Subcutaneous adipose tissue (tissue), 4 donors: ENCODE data around the gene MXD3. TPM values are rescaled to one million over a fixed set of nuclear protein-coding genes. Genes with fewer than 3 reads are reported as not detected.

ENCODE experiments used
- CTCF ChIP-seq: fragments of 450-650 bp; IDR thresholded peaks from one replicate; pipeline ENCODE4 v1.5.1; 2016; ENCODE audit warnings: low read depth, mild to moderate bottlenecking, control low read depth, antibody characterized with exemption, moderate library complexity
- total RNA-seq, 4 donors: library from RNA; depleted of rRNA; stranded (reverse); fragments of >200 nt; gene quantifications; one replicate each; pipeline ENCODE4 v1.1.0, GENCODE V29; 2016

The MXD3 gene
- total RNA-seq, 4 donors from 2014 or later = 0.82 to 13.0 (median 6.7) TPM

- TF ChIP-seq CTCF = no peak
Observed at GRCh38 chr5:177338251-177339106, 26.8 kb upstream of the MXD3 start.

DNA sequence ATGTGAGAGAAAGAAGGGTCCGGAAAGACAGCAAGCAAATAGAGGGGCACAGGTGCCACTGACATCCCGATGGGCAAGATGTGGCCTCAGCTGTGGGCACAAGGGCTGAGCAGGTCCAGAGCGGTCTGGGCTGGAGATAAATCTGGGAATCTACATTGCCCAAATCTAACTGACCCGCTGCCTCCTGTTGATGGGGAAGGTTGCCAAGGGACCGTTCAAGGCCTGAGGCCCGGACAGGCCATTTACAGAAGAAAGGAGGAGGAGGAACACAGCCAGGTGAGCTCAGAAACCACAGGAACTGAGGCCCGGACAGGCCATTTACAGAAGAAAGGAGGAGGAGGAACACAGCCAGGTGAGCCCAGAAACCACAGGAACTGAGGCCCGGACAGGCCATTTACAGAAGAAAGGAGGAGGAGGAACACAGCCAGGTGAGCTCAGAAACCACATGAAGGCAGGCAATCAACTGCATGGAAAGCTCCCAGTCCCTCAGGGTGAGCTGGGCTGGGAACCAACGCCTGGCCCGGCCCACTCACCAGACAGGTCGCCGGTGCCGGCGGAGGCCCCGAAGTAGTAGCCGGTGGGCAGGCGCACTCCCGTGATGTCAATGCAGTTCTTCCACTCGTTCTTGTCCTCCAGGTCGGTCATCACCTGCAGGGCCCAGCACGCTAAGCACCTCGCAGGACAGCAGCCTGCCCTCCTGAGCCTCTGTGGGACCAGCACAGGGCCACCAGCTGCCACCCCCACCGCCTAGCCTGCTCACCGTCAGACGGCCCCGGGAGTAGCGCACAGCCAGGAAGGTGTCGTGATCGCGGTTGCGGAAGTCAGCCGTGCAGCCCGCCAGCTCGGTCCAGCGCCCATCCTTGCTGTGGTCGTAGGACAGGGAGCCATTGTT, 25.2 kb upstream of the MXD3 start:
- no peak for TF ChIP-seq CTCF

DNA sequence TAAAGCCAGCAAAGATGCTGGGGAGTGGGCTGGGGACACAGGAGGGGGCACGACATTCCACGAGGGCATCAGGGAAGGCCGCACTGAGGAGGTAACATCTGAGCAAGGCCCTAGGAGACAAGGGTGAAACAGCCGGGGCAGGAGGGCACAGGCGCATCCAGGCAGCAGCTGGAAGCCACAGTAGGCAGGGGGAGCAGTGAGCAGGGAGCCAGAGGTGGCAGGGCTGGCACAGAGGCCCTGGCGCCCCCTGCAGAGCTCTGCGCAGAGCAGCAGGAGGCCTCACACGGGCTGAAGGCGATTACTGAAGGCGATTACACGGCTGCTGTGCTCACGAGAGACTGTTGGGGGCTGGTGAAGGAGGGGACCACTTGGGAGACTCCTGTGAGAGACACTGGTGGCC, 24.4 kb upstream of the MXD3 start:
- no peak for TF ChIP-seq CTCF

- no peak for TF ChIP-seq CTCF
Observed at GRCh38 chr5:177335701-177336065, 24.0 kb upstream of the MXD3 start.

DNA sequence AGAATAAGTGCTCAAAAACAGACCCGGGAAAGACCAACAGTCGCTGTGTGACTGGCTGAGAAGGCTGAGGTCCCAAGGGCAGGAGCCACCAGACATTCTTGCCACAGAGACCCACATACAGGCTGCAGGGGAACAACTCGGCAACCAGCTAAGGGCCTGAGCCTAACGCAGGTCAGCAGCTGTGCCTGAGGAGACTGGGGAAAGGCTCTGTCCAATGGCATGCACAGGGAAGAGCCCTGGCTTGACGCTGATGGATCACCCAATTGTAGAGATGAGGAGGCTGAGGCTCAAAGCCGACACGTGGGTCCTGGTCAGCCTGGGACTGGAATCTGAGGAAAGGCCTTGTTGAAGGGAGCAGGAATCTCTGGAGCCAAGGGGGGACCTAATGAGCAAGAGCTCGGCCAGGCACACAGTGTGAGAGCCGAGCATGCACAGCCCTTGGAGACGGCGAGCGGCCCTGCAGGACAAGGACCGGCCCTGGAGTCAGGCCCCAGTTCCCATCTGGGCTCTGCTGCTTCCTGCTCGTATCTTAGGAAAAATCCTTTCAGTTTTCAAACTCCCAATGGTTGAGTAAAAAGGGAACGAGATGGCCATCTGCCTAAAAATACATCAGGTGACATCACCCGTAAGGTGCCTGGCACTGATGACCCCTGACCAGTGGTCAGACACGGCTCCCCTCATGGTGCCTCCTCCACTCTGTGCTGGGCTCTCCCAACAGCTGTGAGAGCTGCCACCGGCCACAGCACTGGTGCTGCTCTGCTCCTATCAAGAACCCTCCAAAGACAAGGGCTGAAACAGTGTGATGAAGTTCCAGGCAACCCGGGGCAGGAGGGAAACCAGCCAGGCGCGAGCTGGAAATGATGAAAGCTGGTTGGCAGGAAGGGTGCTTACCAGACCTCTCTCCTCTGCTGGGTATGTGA, 23.3 kb upstream of the MXD3 start:
- TF ChIP-seq CTCF = no peak

DNA sequence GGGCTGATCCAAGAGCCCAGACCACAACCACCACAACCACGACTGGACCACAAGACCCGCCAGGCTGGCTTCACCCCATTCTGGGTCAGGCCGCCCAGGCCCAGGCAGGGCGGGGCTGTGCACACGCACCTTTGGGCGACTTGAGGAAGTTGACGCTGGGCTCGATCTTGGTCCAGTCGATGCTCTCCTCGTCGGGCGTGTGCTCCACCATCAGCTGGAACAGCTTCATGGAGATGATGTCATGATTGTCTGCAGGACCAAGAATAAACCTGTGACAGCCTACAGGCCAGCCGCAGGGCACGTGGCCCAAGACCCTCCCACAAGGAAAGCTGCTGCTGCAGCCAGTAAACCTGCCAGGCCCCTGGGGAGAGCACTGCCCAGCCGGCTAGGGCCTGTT, 22.5 kb upstream of the MXD3 start:
- TF ChIP-seq CTCF = no peak
